Stimulated activated CD4-positive, alpha-beta T cell treated with anti-CD3 and anti-CD28 coated beads, Interleukin-15, amount 100 ng/mL, for 1 hour (primary cell): Measurements from ENCODE around the gene RFTN1.

Source experiments
- DNase-seq, 2 donors: peaks; one replicate each; pipeline ENCODE4 v3.0.0-alpha.2; 2020; ENCODE audit warnings: low read depth in 1 of 2, low spot score in 1 of 2

RFTN1 gene

DNA sequence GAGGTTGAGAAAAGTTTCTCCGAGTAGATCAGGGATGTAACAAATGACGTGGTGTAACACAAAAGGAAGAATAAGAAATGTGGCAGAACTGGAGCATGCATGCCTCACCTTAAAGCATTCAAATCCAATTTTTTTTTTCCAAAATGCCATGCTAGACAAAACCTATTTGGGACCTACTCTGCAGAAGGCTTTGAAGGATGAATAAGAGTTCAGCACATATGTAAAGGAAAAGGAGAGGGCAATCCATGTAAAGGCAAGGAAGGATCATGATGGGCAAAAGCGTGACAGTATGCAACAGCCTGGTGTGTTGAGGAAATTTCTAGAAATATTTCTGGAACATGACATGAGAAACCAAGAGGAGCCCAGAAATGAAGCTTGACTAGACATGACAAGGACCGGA is 132.1 kb downstream of the RFTN1 start:
- DNase-seq = no peak

DNA sequence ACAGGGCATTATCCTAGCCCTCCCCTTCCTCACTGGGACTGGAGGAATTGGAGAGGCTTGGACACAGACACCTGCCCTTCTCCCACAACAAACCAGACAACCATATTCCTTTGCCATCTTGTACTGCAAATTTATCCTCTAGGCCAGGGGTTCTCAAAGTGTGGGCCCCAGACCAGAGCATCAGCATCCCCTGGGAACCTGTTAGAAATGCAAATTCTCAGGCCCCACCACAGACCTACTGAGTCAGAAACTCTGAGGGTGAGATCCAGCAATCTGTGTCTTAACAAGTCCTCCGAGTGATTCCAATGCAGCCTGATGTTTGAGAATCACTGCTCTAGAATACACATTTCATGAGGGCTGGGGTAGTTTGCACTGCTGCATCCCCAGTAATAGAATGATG is 133.1 kb downstream of the RFTN1 start:
- no peak for DNase-seq

DNA sequence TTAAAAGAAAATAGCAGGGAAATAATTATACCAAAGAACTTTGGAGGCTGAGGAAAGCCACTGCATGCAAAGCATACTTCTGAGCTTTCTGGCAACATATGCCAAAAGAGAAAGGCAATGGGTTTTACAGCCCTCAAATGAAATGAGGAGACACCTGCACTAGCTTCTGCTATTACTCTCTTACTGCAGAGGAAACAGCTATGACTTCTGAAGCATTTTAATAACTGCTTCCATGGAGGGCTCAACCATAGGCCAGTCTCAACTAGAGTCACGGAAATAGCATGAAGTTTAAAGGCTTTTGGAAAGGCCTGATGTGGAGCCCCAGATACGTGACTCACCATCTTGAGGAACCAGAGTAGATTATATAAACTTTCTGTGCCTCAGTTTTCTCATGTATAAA is 133.7 kb downstream of the RFTN1 start:
- DNase-seq = no peak

DNA sequence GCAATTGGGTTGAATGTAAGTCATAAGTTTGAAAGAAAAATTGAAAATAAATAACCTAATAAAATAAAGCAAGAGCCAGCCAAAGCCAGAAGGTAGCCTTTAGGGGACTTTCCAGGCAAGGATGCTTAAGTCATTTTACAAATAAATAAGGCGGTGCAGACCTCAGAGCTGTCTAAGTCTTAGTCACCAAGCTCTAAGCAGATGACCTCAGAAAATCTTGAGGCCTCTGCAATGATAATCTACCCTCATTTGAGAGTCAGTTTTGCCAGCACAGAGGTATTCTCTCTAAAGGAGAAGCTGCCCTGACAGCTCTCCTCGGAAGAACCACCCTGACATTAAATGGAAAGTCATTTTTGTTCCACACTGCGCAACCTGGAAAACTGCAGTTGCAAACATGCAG is 134.6 kb downstream of the RFTN1 start:
- DNase-seq = no peak

DNA sequence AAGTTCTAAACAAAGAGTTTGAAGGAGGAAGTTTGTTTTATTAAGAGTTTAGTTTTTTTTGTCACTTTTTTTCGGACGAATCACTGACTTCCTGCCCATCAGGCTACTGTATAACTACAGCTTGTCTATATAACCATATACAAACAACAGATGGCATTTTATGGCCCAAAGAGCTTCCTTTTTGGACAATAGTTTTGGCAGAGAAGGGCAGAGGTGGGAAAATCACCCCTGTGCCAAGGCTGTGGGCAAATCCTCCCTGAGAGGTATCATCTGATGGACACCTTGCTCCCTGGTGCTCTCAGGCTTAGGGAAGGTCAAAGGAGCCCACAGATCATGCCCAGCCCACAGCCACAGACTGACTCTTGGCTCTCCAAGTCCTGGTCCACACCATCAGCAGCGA is 135.1 kb downstream of the RFTN1 start:
- DNase-seq = no peak

DNA sequence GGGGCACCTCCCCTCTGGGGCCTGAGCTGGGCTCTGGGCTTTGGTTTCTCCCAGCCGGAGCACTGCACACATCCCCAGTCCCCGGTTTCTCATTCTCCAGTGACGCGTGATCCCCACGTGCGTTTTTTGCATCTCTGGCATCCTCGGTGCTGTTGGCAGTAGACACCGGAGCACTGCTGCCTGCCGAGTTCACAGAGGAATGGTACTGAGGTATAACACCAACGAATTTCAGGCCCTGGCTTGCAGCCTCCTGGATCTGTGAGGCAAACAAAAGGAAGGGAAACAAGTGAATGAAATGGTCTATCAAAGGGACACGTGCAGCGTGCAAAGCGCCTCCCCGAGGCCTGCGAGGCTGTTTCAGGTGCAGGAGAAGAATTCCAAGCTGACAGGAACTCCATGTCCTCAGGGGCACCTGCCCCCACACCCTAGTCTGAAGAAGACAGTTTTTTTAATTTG is 135.6 kb downstream of the RFTN1 start:
- no peak for DNase-seq

DNA sequence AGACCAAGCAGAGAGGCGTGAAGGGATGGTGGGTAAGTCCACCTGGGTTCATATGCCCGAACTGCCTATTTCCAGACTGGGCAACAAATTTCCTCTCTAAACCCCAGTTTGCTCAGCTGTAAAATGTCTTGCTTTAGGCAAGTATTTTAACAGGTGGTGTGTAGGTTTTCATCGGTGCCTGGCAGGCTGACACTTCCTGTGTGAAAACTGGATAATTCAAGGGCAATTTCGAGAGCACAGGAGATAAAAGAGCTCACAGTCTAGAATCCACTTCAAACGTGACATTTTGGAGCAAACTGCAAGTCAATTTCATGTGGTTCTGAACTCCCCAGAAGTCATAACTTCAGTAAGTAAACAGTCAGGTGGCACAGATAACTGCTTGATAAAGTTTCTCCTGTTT is 136.3 kb downstream of the RFTN1 start:
- no peak for DNase-seq

DNA sequence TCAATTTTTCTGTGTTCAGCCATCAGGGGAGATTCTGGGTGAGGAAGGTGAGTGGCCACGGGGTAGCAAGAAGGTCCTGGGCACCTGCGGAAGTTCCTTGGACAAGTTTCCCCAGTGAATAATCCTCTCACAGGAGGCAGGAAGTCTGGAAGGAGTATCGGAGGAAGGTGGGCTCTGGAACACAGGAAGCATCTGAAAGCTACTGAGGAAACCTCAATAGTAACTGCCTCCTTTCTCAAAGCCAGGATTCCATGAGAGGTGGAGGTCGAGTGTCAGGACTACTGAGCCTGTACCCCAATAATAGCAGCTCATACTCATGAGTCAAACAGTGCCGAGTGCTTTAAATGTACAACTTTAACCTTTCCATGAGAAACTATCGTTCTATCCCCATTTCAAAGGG is 137.6 kb downstream of the RFTN1 start:
- no peak for DNase-seq

DNA sequence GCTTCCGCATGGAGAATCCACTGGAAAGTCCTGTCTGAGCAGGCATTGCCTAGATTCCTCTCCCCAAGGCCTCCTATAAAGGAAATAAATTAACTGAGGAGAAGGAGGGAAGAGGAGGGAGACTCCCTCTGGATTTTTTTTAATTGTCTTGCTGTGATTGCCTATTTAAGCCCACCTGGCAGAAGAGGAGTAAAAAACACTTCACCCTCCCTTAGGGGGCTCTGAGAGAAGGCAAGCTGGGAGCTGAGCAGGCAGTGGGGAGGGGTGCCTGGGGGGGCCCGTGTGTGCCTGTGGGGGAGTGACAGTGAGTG is 138.6 kb downstream of the RFTN1 start:
- DNase-seq = no peak

DNA sequence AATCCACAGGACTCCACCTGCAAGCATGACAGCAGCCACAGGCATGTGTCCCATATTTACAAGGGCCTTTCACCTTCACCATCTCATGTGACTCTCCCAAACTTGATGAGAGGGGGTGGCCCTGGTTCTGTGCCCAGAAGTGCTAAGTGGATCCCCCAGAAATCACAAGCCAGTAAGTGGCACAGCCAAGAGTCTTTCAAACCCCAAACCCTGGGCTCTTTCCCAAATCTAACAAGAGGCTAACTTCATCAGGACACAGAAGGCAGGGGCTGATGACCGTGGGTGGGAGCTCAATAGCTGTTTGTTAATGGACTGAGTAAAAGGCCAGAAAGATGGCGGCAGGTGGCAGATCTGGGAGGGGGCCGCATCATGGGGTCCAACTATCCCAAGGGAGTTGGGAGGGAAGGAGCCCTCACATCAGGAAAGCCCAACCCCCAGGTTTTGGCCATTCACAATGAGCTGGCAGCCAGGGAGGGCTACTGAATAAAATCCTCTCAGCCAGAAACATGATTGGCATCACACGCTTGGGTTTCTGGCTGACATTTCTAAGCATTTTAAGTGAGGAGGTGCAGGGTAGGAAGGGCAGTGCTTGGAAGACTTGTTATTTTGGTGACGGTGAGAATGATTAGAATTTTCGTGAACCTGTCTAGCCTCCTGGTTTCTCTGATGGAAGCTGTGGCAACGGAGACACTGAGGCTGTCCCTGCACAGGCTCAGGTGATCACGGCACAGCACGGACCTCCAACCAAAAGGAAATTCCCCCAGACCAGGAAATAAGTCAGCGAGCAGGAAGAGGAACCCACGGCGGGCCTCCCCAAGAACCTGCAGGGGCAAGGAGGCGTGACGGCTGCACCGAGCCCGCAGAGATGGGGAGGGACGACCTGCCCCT is 139.2 kb downstream of the RFTN1 start:
- DNase-seq = no peak

DNA sequence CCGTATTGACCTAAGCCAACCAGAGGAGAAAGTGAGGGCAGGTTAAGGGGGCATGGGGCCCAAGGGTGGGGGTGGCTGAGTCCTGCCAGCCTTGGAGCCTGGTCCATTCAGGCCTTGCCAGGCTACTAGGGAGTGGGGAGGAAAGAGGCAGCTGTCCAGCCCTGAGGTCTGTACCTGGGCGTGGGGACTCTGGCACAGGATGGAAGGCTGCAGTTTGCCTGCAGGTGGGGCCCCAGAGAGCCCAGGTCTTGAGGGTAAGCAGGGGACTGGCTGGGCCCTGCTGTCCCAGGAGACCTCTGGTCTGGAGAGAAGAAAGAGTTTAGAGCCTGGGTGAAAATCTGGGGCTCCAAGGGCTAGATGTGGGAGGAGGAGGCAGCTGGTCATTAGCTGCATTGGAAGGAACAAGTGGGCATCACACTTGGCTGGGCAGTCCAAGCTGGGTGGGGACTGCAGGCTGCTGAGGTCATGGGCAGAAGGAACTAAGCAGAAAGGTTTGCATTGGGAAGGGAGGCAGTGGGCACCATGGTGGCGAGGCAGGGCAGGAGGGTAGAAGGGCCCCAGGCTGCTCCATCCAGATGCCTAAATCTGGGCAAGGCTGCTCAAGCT is 140.1 kb downstream of the RFTN1 start:
- no peak for DNase-seq

DNA sequence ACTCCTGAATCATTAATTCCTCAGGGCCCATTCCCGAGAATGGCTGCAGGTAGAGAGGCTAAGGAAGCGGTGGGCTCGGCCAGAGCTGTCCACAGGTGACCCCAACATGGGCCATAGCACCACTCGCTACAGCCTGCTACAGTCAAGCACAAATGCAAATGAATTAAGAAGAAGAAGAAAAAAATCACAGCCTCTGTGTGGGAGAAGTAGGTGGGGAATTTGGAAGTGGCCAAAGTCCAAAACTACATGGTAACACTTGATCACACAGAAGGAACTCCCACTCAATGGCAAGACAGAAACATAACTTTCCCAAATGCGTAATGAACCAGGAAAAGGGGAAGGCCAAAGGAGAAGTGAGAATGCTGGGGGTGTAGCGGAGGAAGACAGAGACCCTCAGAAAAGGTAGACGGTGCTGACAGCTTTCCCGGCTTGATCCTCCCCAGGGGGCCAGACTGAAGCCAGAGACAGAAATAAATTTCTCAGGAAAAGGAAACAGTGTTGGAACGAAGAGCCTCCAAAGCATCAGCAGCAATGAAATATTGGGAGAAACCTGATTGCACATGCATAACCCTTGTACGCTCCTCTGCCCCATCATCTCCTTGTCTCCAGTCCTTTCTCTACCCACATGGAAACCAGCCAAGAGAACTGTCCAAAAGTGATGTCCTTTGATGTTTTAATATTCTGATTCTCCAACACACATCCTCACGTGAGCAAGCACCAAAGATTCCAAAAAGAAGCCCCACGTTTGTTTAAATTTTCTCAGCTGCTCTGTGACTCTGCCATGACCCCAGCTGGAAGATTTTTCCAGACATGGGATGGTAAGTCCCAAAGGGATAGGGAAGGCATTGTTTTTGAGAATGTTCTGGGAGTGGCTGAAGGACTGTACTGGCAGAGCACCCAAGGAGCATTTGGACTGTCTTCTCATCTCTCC is 140.9 kb downstream of the RFTN1 start:
- no peak for DNase-seq

DNA sequence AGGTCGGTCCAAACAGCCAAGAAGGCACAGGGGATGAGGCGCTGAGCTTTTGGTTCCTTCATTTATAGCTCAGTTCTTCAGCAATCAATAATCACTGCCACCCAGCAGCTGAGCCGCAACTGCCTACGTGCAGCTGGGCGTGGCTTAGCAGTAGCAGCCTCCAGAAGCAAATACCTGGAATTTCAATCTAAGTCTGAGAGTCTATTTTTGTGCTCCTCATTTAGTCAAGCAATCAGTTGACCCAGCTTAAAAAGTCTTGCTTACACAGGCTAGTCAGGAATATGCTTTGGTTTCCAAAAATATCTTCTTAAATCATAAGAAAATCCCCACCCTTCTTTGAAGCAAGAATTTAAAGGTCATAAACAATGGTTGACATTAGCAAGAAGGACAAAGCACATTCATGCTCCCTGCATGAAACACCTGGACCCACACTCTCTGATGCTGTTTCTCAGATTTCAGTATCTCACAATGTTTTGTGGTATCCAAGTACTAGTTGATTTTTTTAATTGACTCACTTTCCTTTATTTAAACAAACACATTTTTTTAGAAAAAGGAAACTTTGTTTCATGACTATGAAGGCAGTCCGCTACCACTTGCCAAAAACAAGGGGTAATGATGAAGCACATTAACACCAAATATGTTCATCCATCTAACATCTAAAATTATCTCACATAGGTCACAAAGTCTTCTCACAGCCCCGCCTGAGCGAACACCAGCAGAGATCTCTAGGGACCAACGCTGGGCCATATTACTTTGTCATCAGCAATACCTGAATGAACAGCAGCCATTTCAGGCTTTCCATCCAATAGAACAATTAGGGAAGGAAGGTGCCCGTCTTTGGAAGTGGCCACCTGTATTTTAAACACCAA is 142.4 kb downstream of the RFTN1 start:
- DNase-seq = no peak

DNA sequence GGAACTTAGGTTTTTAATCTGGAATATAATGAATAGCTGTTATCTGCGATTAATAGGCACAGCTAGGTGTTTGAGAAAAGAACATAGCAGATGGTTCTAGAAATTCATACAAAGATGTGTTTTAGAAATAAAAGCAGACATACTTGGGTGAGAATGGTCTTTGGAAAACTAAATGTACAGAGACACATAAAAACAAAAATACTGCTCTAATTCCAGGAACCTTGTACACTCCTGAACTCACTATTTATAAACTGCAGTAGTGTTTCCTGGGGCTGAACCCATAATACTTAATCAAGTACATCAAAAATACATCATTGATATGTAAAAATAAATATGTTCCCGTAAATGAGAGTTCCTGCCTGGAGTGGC is 143.0 kb downstream of the RFTN1 start:
- DNase-seq = no peak

DNA sequence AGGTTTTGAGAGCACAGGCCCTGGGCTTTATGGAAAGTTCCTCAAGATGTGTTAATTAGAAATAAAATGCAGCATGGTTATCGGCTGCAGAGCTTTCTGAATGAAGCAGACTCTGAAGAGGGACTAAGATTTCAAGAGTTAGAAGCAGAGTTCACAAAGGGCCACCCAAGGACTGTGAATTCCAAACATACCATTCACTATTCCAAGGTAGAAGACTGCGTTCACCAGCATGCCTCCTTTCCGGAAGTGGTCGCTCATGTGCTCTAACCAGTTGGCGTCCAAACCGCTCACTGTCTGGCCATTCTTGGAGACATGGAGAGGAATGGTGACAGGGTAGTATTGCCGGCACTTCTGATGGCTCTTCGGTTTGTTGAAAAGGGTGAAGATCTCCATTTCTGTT is 143.6 kb downstream of the RFTN1 start:
- no peak for DNase-seq

DNA sequence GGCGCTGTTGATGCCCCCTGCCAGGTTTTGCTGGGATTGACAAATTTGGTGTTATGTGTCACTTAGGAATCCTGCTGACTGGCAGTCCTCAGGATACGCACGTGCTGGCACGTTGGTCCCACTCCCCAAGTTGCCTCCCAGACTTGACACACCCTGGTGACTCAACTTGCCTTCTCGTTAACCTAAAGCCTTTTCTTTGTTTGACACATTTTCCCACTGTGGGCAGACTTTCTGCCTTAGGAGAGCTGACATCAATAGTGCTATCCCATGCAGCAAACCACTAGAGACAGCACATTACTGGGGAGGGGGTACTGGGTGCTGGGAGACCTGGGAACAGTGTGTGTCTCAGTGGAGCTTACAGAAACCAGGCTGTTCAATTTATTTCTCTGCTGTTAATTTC is 144.2 kb downstream of the RFTN1 start:
- no peak for DNase-seq

DNA sequence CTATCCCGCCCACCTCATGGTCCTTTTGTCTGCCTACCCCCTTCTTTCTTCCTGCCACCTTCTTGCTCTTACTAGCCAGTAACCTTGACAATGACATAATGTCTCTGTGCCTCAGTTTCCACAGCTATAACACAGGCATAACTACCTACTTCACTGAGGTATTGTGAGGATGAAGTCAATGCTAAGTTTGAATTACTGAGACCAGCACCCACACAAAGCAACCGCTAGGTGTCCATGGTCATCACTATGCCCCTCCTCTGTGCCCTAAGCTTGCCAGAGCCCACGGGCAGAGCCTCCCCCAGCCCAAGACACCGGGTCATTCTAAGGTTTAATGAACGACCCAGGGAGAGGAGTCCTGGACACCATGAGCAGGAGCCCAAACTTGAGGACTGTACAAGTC is 146.9 kb downstream of the RFTN1 start:
- DNase-seq = no peak

DNA sequence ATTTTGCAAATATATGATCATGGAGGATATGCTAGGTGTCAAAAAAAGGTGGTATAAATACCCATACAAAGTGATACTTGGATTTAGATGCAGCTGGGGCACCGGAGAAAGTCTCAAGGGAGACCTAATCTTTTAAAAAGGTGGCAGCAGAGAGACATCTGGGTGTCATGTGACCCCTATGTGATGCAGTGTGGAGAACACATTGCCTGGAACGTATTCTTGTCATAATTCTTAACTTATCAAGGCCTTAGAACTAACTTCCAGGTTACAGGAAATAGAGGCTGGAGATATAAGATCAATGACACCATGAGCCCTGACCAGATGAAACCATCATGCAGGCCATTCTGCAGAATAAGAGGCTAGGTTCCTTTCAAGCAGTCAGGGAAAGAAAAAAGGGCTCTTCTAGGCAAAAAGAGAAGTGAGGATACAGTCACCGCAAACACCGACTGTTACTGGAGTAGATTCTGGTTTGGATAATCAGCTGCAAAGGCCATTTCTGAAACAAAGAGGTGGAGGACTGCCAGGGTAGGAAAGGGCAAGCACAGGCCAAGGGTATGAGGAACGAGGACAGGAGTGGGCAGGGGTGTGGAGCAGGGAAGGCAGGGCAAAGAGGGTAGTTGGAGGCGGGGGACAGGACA is 147.9 kb downstream of the RFTN1 start:
- DNase-seq = no peak

DNA sequence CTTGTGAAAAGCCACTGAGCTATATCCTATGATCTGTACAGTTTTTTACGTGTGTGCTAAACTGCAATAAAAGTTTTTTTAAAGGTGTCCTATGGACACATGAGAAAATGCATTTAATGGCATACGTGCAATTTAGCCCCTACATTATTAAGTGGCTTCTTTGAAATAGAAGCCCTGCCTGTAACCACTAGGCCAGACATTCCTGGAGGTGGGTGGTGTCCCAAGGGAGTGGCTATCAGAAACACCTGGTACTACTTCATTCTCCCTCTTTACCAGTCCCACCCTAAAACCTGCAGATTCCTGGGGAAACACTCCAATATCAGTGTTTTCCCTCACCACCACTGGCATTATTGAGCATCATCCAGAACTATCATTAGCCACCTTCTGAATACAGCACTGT is 148.5 kb downstream of the RFTN1 start:
- no peak for DNase-seq

DNA sequence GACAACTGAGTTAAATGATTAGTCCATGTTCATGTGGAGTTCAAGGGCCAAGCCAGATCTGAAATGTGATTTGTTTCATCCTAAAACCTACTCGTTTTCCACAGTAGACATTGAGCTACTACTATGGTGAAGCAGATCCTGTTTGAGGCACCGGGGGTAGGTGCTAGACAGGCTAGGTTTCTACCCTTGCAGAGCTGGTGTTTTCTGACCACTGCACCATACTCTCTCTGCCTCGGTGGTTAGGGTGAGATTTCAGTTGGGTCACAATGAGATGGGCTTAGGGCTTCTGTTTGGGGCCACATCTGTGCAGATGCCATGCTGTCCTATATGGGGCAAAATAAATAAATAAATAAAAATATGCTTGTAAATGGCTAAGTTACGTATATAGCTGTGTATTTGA is 149.2 kb downstream of the RFTN1 start:
- no peak for DNase-seq

DNA sequence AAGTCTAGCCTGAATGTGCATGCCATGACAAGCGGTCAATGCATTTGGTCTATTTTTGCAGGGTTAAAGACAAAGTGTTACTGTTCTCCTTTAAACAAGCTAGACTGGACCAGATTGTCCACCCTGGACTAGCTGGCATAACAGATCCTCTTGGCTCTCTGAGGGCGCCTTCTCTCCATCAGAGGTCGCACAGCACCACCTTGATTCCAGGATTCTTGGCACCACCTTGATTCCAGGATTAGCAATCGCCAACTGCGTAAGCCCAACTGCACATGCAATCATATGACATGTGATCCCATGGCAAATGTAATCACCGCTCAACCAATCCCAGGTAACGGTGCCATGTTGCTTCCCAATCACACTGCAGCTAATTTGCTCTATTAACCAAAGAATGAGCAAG is 149.9 kb downstream of the RFTN1 start:
- no peak for DNase-seq
